Left ventricle myocardium superior (tissue), 1 donor: ENCODE results near the gene AAK1. TPM values are rescaled to one million over a fixed set of nuclear protein-coding genes. Genes with fewer than 3 reads are reported as not detected.
A peak's percentile ranks its signal among the peaks of the same experiment; 100 is the strongest.

Experiments used
- ATAC-seq: fragments of 200-7000 bp; cut with Tn5 transposase; one replicate; pipeline ENCODE4 v1.9.1; 2020; ENCODE audit warnings: mild to moderate bottlenecking, moderate library complexity
- DNase-seq: peaks from one replicate; pipeline ENCODE4 v3.0.0-alpha.2; 2020
- intact Hi-C: fragments of 100-400 bp; cut with micrococcal nuclease; formaldehyde crosslinking; loops from one replicate; pipeline ENCODE4 v1.11.0; 2022
- total RNA-seq: library from RNA; stranded (reverse); fragmentation: NEBNext Ultra II Directional; extraction: Animal tissue kit (Norgen Biotek cat#: 25700); gene quantifications from one replicate; pipeline ENCODE4 v1.2.1, GENCODE V29; 2021
- donor health status: DM: no; HTN: yes; CAD: no; lungs with severe emphysema.

Gene AAK1
- total RNA-seq, 1 donor from 2014 or later: 91.1 TPM

- intact Hi-C loops: no loop called here
- ATAC-seq: no peak
Measured at GRCh38 chr2:69483024-69483423, 160.5 kb downstream of the AAK1 start.

GRCh38 chr2:69482471-69482870 lies 161.1 kb downstream of the AAK1 start:
- DNase-seq: no peak
- intact Hi-C loops: no loop called here
- no peak for ATAC-seq

More at GRCh38 chr2:69483024-69483423, 160.5 kb downstream of the AAK1 start:
- DNase-seq: no peak

GRCh38 chr2:69481421-69481820 lies 162.1 kb downstream of the AAK1 start:
- ATAC-seq: no peak
- intact Hi-C loops: no loop called here
- no peak for DNase-seq

- ATAC-seq (no peak), DNase-seq (no peak)
- intact Hi-C loops: no loop called here
Measured at GRCh38 chr2:69477627-69478026, 165.9 kb downstream of the AAK1 start.

- intact Hi-C loops: no loop called here
- ATAC-seq: no peak
Measured at GRCh38 chr2:69474688-69475087, 168.9 kb downstream of the AAK1 start.

GRCh38 chr2:69471793-69472192 lies 171.7 kb downstream of the AAK1 start:
- no peak for DNase-seq
- ATAC-seq: no peak
- intact Hi-C loops: no loop called here

More at GRCh38 chr2:69474688-69475087, 168.9 kb downstream of the AAK1 start:
- no peak for DNase-seq

GRCh38 chr2:69470911-69471310 lies 172.6 kb downstream of the AAK1 start:
- ATAC-seq: no peak
- DNase-seq: no peak
- intact Hi-C loops: no loop called here

- no peak for ATAC-seq
- intact Hi-C loops: no loop called here
- DNase-seq: no peak
Measured at GRCh38 chr2:69469784-69470183, 173.8 kb downstream of the AAK1 start.

GRCh38 chr2:69469375-69469774 lies 174.2 kb downstream of the AAK1 start:
- DNase-seq (no peak), ATAC-seq (no peak)
- intact Hi-C loops: no loop called here

GRCh38 chr2:69466728-69467127 lies 176.8 kb downstream of the AAK1 start:
- intact Hi-C loops: no loop called here
- no peak for ATAC-seq

GRCh38 chr2:69465513-69466456 lies 177.8 kb downstream of the AAK1 start:
- peak; percentile 84 for ATAC-seq
- intact Hi-C loops: no loop called here
- DNase-seq: peak; percentile 74

More at GRCh38 chr2:69466728-69467127, 176.8 kb downstream of the AAK1 start:
- no peak for DNase-seq

- intact Hi-C loops: no loop called here
- DNase-seq (peak; percentile 59), ATAC-seq (peak; percentile 75)
Measured at GRCh38 chr2:69464575-69464974, 179.0 kb downstream of the AAK1 start.

GRCh38 chr2:69462780-69463179 lies 180.8 kb downstream of the AAK1 start:
- ATAC-seq: no peak
- intact Hi-C loops: no loop called here

GRCh38 chr2:69461404-69461803 lies 182.1 kb downstream of the AAK1 start:
- intact Hi-C loops: no loop called here
- no peak for DNase-seq
- ATAC-seq: no peak

More at GRCh38 chr2:69462780-69463179, 180.8 kb downstream of the AAK1 start:
- no peak for DNase-seq

- ATAC-seq (no peak), DNase-seq (no peak)
- intact Hi-C loops: no loop called here
Measured at GRCh38 chr2:69459936-69460335, 183.6 kb downstream of the AAK1 start.

GRCh38 chr2:69456950-69457445 lies 186.5 kb downstream of the AAK1 start:
- intact Hi-C loops: no loop called here
- DNase-seq (no peak), ATAC-seq (no peak)

GRCh38 chr2:69456154-69456553 lies 187.4 kb downstream of the AAK1 start:
- ATAC-seq: no peak
- intact Hi-C loops: no loop called here
- DNase-seq: no peak

GRCh38 chr2:69454976-69455375 lies 188.6 kb downstream of the AAK1 start:
- no peak for ATAC-seq
- intact Hi-C loops: no loop called here

GRCh38 chr2:69453475-69454129 lies 189.9 kb downstream of the AAK1 start:
- DNase-seq (no peak), ATAC-seq (no peak)
- intact Hi-C loops: no loop called here

More at GRCh38 chr2:69454976-69455375, 188.6 kb downstream of the AAK1 start:
- no peak for DNase-seq

GRCh38 chr2:69452687-69453086 lies 190.9 kb downstream of the AAK1 start:
- no peak for ATAC-seq
- intact Hi-C loops: no loop called here

More at GRCh38 chr2:69452687-69453086, 190.9 kb downstream of the AAK1 start:
- DNase-seq: no peak
